HepG2 (cell line): ENCODE results near the gene BTBD1. TPM values are rescaled to one million over a fixed set of nuclear protein-coding genes. Genes with fewer than 3 reads are reported as not detected.
A peak's percentile ranks its signal among the peaks of the same experiment; 100 is the strongest.

Source experiments
- ARID2 ChIP-seq: sonication (generic); formaldehyde crosslinking; IDR thresholded peaks from 2 replicates; pipeline ENCODE4 v1.8.1; 2022; ENCODE audit warnings: mild to moderate bottlenecking, missing genetic modification reagents, borderline replicate concordance
- CBFB ChIP-seq: sonication (generic); formaldehyde crosslinking; IDR thresholded peaks from 2 replicates; pipeline ENCODE4 v1.4.0; 2020; ENCODE audit warnings: missing genetic modification reagents
- CREBL2 ChIP-seq: sonication (generic); formaldehyde crosslinking; IDR thresholded peaks from 2 replicates; pipeline ENCODE4 v1.8.1; 2023; ENCODE audit warnings: missing genetic modification reagents, mild to moderate bottlenecking, borderline replicate concordance
- GLMP ChIP-seq: sonication (generic); formaldehyde crosslinking; IDR thresholded peaks from 2 replicates; pipeline ENCODE4 v1.9.0; 2021; ENCODE audit warnings: missing genetic modification reagents, mild to moderate bottlenecking, borderline replicate concordance
- HMGXB4 ChIP-seq, 2 experiments: sonication (generic) in 1 of 2; formaldehyde crosslinking in 1 of 2; IDR thresholded peaks; 2 replicates each; pipeline versions ENCODE4 v1.4.0 to v1.6.1; 2018 to 2020; ENCODE audit warnings: missing genetic modification reagents in 2 of 2, borderline replicate concordance in 1 of 2, low read depth in 1 of 2, mild to moderate bottlenecking in 1 of 2, missing biosample characterization in 1 of 2
- KMT2B ChIP-seq: IDR thresholded peaks from 2 replicates; pipeline ENCODE4 v1.6.1; 2016; ENCODE audit warnings: missing genetic modification reagents, missing compliant biosample characterization
- MXD4 ChIP-seq: IDR thresholded peaks from 2 replicates; pipeline ENCODE4 v1.6.1; 2016; ENCODE audit warnings: mild to moderate bottlenecking, missing biosample characterization, missing genetic modification reagents
- PHF21A ChIP-seq: sonication (generic); formaldehyde crosslinking; IDR thresholded peaks from 2 replicates; pipeline ENCODE4 v1.5.0; 2020; ENCODE audit warnings: mild to moderate bottlenecking, missing genetic modification reagents
- PREB ChIP-seq: sonication (generic); formaldehyde crosslinking; IDR thresholded peaks from 2 replicates; pipeline ENCODE4 v1.4.0; 2020; ENCODE audit warnings: missing genetic modification reagents
- RAD21 ChIP-seq: fragments of 450-650 bp; formaldehyde crosslinking; IDR thresholded peaks from 2 replicates; pipeline ENCODE4 v1.5.0; 2020; ENCODE audit warnings: mild to moderate bottlenecking
- SAP130 ChIP-seq: IDR thresholded peaks from 2 replicates; pipeline ENCODE4 v1.6.1; 2016; ENCODE audit warnings: low read depth
- SIN3A ChIP-seq: IDR thresholded peaks from 2 replicates; pipeline ENCODE4 v1.6.1; 2011; ENCODE audit warnings: low read depth, mild to moderate bottlenecking, control low read depth, low read length, borderline replicate concordance
- THAP8 ChIP-seq: sonication (generic); formaldehyde crosslinking; IDR thresholded peaks from 2 replicates; pipeline ENCODE4 v1.5.1; 2020; ENCODE audit warnings: missing genetic modification reagents, mild to moderate bottlenecking, borderline replicate concordance
- YEATS2 ChIP-seq: sonication (generic); formaldehyde crosslinking; IDR thresholded peaks from 2 replicates; pipeline ENCODE4 v1.4.0; 2020; ENCODE audit warnings: missing genetic modification reagents, borderline replicate concordance
- ZNF253 ChIP-seq: sonication (generic); formaldehyde crosslinking; IDR thresholded peaks from 2 replicates; pipeline ENCODE4 v1.8.0; 2022; ENCODE audit warnings: mild to moderate bottlenecking, missing genetic modification reagents, borderline replicate concordance
- ZNF256 ChIP-seq: sonication (generic); formaldehyde crosslinking; conservative IDR thresholded peaks from 2 replicates; pipeline ENCODE4 v1.4.0; 2020; ENCODE audit warnings: missing genetic modification reagents
- ZNF292 ChIP-seq: sonication (generic); formaldehyde crosslinking; IDR thresholded peaks from 2 replicates; pipeline ENCODE4 v1.8.1; 2022; ENCODE audit warnings: mild to moderate bottlenecking, low read depth, missing genetic modification reagents, borderline replicate concordance
- ZNF33B ChIP-seq: sonication (generic); formaldehyde crosslinking; IDR thresholded peaks from 2 replicates; pipeline ENCODE4 v1.5.1; 2020; ENCODE audit warnings: mild to moderate bottlenecking, missing genetic modification reagents
- ZNF362 ChIP-seq: sonication (generic); formaldehyde crosslinking; IDR thresholded peaks from 2 replicates; pipeline ENCODE4 v1.4.0; 2020; ENCODE audit warnings: missing genetic modification reagents, mild to moderate bottlenecking, borderline replicate concordance
- ZNF430 ChIP-seq: sonication (generic); formaldehyde crosslinking; IDR thresholded peaks from 2 replicates; pipeline ENCODE4 v1.9.0; 2021; ENCODE audit warnings: mild to moderate bottlenecking, missing genetic modification reagents
- ZNF547 ChIP-seq: sonication (generic); formaldehyde crosslinking; IDR thresholded peaks from 2 replicates; pipeline ENCODE4 v1.5.1; 2020; ENCODE audit warnings: mild to moderate bottlenecking, missing genetic modification reagents
- ZNF777 ChIP-seq: sonication (generic); formaldehyde crosslinking; IDR thresholded peaks from 2 replicates; pipeline ENCODE4 v1.4.0; 2020; ENCODE audit warnings: missing genetic modification reagents
- polyA plus RNA-seq, 8 experiments: library from polyadenylated mRNA; depleted of rRNA in 3 of 8; stranded (reverse) in 7 of 8; unstranded in 1 of 8; fragments of >200 nt; fragmentation: Illumina TruSeq in 4 of 8; extraction: Trizol in 4 of 8; gene quantifications; 2 replicates each; pipeline versions ENCODE4 v1.2.1 to v1.2.3, GENCODE V29; 2011 to 2016; ENCODE audit warnings: low read depth in 4 of 8, missing spikeins in 1 of 8, mixed read lengths in 1 of 8; ENCODE audit not compliant: insufficient read depth in 1 of 8
- total RNA-seq, 5 experiments: library from RNA; depleted of rRNA; stranded (reverse); fragments of >200 nt; fragmentation: Illumina TruSeq; extraction: Trizol; gene quantifications; 2 replicates each; pipeline ENCODE4 v1.2.3, GENCODE V29; 2016; ENCODE audit warnings: low read depth in 1 of 5

The BTBD1 gene
- total and polyA plus RNA-seq, 2 of the 13 experiments (the other 11 are each of a cell fraction or from before 2014, with no cell fraction given), result 32.1 to 53.9 TPM

GRCh38 chr15:83066734-83067637 is at the start of gene BTBD1 (continued):
- no peak for TF ChIP-seq GLMP (CRISPR knock-in tag)
- TF ChIP-seq THAP8 (CRISPR knock-in tag), result no peak
- peak; percentile 53; the same call in 1 of the 2 replicates for TF ChIP-seq YEATS2 (CRISPR knock-in tag)
- TF ChIP-seq ZNF547, result peak; percentile 71
- TF ChIP-seq KMT2B (CRISPR knock-in tag), result 0 out of 2 replicates have a peak, but pooled peaks have one; percentile 60
- TF ChIP-seq PREB (CRISPR knock-in tag), result 0 out of 2 replicates have a peak, but pooled peaks have one; percentile 9
- TF ChIP-seq ZNF430 (CRISPR knock-in tag), result peak; percentile 62; the same call in 1 of the 2 replicates
- TF ChIP-seq SIN3A, result peak; percentile 75; the same call in 1 of the 2 replicates
- no peak for TF ChIP-seq ZNF253 (CRISPR knock-in tag)
- TF ChIP-seq SAP130, result peak; percentile 92
- TF ChIP-seq RAD21, result peak; percentile 17; the same call in 1 of the 2 replicates
- 0 out of 2 replicates have a peak, but pooled peaks have one; percentile 28 for TF ChIP-seq CREBL2
- TF ChIP-seq ZNF777 (CRISPR knock-in tag), result peak; percentile 70; the same call in 1 of the 2 replicates
- peak; percentile 76; the same call in 1 of the 2 replicates for TF ChIP-seq ZNF256
- TF ChIP-seq CBFB (CRISPR knock-in tag), result peak; percentile 75; the same call in 1 of the 2 replicates
- peak; percentile 77 for TF ChIP-seq MXD4 (CRISPR knock-in tag)
- no peak for TF ChIP-seq ARID2 (CRISPR knock-in tag)
- TF ChIP-seq ZNF33B (CRISPR knock-in tag), result peak; percentile 28; the same call in 1 of the 2 replicates
- peak; percentile 56; the same call in 1 of the 2 replicates for TF ChIP-seq PHF21A (CRISPR knock-in tag)
- TF ChIP-seq ZNF292 (CRISPR knock-in tag), result no peak
- TF ChIP-seq ZNF362 (CRISPR knock-in tag), result no peak
- TF ChIP-seq HMGXB4 (CRISPR knock-in tag; IDR thresholded peaks at IDR 0.05; ENCODE audit: borderline replicate concordance in 1 of 2, low read depth in 1 of 2), result peak; percentile 76 to 85; a peak in 2 of 4 replicates
